Aortic smooth muscle cell (primary cell): ENCODE measurements around the gene CLUH. TPM values are rescaled to one million over a fixed set of nuclear protein-coding genes. Genes with fewer than 3 reads are reported as not detected.

Experiments used
- total RNA-seq: library from RNA; depleted of rRNA; stranded (reverse); fragments of >200 nt; gene quantifications from 2 replicates; pipeline ENCODE4 v1.2.3, GENCODE V29; 2014

CLUH gene
- total RNA-seq, result 26.2 and 40.8 TPM in 2 replicates

GRCh38 chr17:2711608-2712299 is at the start of gene CLUH:
Gene CLUH, minus strand, starts transcription at chr17:2711764. Its CDS starts 103 bp downstream, at chr17:2711661.

GRCh38 chr17:2749058-2749783 is 37.7 kb upstream of the CLUH start, which contains the start of gene CCDC92B:
Gene CCDC92B, minus strand, starts transcription at chr17:2749652. Its CDS starts 14,507 bp downstream, at chr17:2735145.

Other genes starting within 250 kb of the CLUH start
- gene METTL16, start 199.9 kb downstream of the CLUH start, total RNA-seq, result 9.1 and 10.4 TPM in 2 replicates
- 115 and 135 TPM in 2 replicates for gene PAFAH1B1, start 118.1 kb downstream of the CLUH start, total RNA-seq
- not detected in 2 replicates for gene CCDC92B, start 37.9 kb upstream of the CLUH start, total RNA-seq
- 0.99 and 1.5 TPM in 2 replicates for gene RAP1GAP2, start 84.7 kb upstream of the CLUH start, total RNA-seq